Mucosa of gallbladder (tissue), 1 donor: ENCODE data around the gene DTX4. TPM values are rescaled to one million over a fixed set of nuclear protein-coding genes. Genes with fewer than 3 reads are reported as not detected.
A peak's percentile ranks its signal among the peaks of the same experiment; 100 is the strongest.
"Not testable (repeated sequence)": the region's sequence is repeated elsewhere in the genome, so short reads cannot be mapped to it uniquely, and the experiment has no call there.

Source experiments
- DNase-seq: peaks from one replicate; pipeline ENCODE4 v3.0.0-alpha.2; 2020; ENCODE audit warnings: low spot score
- total RNA-seq: library from RNA; stranded (reverse); gene quantifications from one replicate; pipeline ENCODE4 v1.2.1, GENCODE V29; 2021
- donor health status: DM: no; HTN: no; CAD: no.

The DTX4 gene
- total RNA-seq, result 63.6 TPM

DNA sequence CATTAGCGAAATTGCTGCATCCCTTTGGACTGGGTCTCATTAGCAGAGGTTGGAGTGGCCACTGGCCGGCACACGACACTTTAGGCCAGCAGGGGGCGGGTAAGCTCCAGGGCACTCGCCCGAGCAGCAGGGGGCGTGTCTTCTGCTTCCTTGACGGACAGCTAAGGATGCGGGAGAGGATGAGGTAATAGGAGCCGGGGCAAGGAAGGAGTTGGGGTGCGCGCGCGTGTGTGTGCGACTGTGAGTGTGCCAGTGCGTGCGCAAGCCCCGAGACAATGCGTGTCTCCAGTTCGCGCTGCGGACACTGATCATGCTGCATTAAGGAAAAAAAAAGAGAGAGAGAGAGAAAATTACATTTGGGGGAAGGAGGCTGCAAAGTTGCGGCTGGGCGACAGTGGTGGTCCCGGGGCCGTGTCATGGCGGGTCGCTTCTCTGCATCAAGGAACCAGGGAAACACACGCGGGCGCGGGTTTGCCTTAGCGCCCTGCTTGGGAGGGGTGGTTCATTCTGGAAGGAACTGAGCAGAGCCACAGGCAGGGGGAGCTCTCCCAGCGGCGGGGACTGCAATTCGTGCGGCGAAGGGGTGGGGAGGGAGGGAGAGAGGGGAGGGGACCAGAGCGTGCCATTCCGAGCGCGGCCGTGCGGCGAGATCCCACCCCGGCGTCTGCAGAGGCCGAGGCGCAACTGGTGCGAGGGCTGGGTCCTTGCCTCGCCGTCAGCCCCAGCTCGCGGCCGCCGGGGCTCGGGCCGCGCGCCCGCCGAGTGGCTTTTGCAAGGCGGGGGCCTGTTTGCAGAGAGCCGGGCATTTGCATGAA is at the start of gene DTX4:
Gene DTX4 (plus strand): TSS at position 625 of the 815 bp plus-strand sequence. CDS start 464 bp downstream, outside the sequence.
- DNase-seq, result peak; percentile 95

DNA sequence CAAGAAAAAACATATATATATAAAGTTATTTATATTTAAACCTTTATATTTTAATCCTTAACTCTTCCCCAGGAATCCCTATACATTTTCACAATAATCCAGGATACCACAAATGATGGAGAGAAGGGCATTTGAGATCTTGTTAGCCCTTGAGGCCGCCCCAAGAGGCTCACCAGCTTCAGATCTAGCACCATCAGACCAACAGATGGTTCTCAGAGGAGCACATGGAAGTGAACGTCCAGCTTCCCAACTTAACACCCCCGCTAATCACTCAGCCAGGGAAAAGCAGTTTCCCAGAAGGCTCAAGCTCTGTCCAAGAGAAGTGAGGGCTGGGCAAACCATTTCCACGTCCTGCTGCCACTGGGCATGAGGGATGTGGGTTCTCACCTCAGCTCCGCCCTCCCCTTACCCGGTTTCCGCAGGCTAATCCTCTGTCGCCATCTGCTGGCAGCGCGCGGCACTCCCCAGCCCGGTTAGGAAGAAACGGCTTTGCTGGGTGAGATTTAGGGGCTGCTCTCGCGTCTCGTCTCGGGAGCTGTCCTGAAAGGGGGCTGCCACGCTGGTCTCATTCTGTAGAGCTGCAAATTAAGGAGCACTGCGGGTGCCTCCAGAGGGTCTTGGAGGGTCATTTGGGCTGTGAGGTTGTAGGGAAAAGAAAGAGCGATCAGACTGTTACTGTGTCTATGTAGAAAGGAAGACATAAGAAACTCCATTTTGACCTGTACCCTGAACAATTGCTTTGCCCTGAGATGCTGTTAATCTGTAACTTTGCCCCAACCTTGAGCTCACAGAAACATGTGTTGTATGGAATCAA is 36.1 kb upstream of the DTX4 start:
- peak; percentile 81 for DNase-seq

DNA sequence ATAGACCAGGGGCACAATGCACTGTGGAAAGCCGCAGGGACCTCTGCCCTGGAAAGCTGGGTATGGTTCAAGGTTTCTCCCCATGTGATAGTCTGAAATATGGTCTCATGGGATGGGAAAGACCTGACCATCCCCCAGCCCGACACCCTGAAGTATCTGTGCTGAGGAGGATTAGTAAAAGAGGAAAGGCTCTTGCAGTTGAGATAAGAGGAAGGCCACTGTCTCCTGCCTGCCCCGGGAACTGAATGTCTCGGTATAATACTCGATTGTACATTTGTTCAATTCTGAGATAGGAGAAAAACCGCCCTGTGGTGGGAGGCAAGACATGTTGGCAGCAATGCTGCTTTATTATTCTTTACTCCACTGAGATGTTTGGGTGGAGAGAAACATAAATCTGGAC is 35.4 kb upstream of the DTX4 start:
- DNase-seq, result not testable (repeated sequence)

DNA sequence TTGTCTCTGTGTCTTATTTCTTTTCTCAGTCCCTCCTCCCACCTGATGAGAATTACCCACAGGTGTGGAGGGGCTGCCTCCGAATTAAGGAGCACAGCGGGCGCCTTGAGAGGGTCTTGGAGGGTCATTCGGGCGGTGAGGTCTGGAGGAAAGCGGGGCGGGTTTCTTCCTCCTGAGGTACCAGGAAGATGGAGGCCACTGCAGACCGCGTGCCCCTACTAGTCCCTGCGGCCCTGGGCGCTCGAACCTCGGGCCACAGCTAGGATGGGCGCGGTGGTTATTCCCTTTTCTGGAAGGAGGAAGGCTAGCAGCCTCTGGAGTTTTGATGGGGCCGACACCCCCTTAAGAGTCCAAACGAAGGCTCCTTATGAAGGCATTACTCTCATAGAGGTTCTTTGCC is 34.7 kb upstream of the DTX4 start:
- no peak for DNase-seq

DNA sequence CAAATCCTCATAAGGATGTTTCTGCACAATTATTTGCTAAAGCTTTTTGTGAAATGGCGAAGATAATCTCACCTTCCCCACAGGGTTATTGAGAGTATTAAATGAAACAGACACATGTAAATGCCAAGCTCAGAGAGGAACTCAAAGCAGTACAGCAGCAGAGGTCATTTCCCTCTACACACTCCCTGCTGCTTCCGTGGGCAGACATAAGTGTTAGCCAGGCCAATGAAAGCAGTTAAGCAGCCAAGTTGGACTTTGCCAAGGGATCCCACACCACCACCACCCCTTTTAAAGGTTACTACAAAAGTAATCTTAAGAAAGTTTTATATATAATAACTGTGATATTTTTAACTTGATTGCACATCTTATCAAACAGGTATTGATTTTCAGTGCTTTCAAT is 33.3 kb upstream of the DTX4 start:
- no peak for DNase-seq

DNA sequence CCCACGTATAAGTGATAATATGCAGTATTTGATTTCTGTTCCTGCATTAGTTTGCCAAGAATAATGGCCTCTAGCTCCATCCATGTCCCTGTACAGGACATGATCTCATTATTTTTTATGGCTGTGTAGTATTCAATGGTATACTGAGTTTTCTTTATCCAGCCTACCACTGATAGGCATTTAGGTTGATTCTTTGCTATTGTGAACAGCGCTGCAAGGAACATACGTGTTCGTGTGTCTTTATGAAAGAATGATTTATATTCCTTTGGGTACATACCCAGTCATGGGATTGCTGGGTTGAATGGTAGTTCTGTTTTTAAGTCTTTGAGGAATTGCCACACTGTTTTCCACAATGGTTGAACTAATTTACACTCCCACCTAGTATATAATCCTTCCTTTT is 30.7 kb upstream of the DTX4 start:
- no peak for DNase-seq

DNA sequence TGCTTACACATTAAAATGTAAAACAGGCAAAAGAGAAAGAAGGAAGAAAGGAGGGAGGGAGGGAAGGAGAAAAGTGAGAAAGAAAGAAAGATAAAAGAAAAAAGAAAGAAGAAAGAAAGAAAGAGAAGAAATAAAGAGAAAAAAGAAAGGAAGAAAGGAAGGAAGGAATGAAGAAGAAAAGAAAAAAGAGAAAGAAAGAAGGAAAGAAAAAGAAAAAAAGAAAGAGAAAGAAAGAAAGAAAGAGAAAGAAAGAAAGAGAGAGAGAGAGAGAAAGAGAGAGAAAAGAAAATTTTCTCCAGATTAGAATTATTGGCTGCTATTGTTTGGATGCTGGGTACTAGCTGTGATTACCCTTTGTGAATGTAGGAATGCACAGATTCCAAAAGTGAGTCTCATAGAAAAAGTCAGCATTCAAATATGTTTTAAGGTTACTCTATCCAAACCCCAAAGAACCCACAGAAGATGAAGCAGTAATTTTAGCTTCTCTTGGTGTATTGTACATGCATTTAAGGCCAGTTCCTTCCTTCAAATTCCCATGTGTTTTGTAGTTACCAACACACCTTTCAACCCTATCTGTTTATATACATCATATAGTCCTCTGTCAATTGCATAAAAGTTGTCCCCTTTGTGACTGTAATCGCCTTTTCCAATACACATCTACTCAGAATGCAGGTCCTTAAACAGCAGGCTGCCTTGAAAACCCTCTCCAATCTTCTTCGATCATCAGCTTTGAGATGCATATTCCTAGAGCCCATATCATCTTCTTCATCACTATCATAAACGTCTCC is 30.1 kb upstream of the DTX4 start:
- no peak for DNase-seq

DNA sequence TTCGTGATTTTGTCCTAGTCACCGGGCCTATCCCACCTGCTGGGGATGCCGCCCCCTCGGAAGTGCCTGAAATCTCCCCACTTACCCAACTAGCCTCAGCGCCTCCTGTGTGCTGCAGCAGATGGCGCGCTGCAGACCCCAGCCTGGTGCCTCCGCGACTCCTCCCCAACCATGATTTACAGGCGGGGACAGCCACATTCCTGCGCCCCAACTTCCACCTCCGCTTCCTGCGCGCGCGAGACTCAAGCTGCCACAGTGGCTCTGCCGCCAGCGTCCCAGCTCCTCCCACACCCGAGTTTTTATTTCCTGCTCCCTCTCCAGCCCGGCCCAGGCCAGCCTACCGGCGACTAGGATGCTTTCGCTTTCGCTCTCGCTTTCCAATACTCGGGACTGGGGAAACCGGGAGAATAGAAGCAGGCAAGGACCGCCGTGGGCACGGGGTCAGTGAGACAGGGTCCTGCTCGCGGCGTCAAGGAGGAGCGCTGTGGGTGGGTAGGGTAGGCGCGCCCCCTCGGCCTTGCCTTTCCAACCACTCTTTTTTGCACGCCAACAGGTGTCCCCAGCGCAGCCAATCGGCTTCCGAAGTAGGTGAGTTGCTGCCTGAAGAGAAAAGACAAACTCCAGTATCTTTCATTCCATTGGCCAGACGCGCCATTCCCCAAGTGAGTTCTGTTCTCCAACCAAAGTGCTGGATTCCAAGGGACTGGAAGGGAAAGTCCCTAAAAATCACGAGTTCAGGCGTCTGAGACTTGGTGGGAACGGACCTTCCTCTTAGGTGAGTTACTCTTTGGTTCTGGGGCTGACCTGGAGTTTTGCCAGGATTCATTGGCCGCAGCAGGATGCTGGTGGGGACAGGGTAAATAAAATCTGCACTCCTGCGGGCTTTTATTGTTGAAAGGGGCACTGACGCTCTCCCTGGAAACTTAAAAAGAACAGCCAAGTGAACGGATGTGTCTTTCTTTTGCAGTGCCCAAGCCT is 29.1 kb upstream of the DTX4 start, which contains the start of gene FAM111A:
Gene FAM111A (plus strand): TSS at position 327 of the 978 bp plus-strand sequence. CDS start 6,017 bp downstream, outside the sequence.
- DNase-seq, result peak; percentile 90

DNA sequence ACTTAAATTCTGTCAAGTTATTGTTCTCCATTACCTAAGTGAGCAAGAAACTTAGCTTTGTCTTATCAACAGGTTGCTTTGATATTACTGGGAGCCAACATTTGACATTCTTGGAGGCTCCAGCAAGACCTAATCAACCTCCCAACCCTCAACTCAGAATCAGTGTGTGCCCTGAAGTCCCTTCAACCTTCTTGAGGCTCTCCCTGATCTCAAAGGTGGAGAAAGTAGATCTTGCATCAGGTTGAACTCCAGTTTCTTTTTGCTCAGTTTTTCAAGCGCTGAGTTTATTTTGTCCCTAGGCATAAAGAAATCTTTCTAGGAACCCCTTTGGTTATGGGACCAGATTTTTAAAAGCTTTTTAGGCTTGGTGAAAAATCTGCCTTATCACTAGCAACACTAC is 27.8 kb upstream of the DTX4 start:
- DNase-seq, result no peak

DNA sequence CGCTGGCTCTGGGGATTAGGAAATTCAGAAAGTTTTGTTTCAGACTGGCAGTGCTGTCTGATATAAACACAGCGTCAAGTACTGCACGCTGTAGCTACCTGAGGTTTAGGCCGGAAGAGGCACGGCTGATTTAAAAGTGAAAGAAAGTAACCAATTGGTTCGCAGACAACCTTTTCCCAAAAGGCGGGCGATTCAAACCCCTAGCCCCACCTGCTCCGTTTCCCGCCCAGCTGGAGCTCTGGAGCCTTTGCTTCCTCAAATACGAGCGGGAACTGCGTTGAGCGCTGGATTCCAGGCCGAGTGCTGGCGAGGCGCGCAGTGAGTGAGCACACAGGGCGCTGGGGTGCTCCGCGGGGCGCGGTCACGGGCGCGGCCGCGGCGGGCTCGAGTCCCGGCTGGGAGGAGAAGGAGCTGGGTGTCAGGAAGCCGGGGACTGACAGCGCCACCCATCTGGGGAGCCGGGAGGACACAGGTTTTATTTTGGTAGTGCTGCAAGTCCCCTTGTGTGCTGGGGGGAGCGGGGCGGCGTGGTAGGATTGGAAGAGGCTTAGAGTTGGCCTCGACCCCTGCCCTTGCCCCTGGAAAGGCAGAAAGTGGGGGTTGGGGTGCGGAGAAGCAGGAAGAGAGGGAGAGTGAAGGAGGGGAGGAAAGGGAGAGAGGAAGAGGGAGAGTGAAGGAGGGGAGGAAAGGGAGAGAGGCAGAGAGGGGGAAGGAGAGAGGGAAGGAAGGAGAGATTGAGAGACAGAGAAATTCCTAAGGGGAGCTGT is 27.2 kb upstream of the DTX4 start:
- peak; percentile 78 for DNase-seq

DNA sequence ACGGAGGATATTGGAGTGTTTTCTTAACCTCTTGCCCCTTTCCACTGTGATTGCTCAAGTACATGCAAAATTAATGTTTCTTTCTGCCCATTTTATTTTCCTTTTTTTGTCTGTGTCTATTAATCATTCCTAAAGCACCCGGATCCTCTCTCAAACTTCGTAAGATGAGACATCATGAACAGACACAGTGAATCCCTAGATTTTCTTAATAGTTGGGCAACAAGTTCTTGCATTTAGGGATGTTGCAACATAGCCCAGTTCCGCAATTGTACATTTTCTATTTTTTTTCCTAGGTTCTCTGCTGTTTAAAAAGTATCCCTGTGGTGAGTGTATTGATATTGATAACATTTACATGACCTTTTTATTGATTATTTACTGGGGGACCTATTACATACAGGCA is 26.4 kb upstream of the DTX4 start:
- DNase-seq, result no peak

DNA sequence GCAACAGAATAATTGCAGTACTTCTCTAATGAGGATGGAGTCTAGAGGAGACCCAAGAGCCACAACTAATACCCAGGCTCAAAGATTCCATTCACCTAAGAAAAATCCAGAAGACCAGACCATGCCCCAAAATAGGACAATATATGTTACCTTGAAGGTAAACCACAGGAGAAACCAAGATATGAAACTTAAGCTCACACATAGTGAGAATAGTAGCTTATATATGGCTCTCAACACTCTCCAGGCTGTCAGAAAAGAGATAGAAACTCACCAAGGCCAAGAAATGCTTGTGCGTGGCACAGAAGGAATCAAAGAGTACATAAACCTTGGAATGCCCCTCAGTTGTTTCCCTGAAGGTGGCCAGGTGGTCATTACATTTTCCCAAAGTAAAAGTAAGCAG is 20.2 kb upstream of the DTX4 start:
- no peak for DNase-seq

DNA sequence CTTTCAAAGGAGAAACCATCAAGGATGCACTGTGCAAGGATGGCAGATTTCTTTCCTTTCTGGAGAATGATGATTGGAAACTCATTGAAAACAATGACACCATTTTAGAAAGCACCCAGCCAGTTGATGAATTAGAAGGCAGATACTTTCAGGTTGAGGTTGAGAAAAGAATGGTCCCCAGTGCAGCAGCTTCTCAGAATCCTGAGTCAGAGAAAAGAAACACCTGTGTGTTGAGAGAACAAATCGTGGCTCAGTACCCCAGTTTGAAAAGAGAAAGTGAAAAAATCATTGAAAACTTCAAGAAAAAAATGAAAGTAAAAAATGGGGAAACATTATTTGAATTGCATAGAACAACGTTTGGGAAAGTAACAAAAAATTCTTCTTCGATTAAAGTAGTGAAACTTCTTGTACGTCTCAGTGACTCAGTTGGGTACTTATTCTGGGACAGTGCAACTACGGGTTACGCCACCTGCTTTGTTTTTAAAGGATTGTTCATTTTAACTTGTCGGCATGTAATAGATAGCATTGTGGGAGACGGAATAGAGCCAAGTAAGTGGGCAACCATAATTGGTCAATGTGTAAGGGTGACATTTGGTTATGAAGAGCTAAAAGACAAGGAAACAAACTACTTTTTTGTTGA is 19.5 kb upstream of the DTX4 start:
- DNase-seq, result no peak

DNA sequence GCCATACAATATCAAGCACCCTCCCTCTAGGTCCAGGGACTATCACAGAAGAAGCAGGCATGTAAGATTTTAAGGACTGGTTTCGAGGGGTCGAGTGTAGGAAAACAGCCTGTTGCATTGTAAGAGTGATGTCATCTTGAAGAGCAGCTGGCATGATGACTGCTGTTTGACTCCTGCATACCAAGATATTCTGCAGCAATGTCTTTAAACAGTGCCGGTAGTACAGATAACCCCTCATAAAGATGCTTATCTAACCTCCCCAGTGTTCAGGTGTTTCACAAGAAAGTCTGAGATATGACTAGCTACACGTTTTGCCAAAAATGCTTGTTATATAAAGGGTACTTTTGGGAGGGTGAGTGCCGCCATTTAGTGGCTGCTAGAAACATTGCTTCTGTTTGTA is 17.3 kb upstream of the DTX4 start:
- no peak for DNase-seq

DNA sequence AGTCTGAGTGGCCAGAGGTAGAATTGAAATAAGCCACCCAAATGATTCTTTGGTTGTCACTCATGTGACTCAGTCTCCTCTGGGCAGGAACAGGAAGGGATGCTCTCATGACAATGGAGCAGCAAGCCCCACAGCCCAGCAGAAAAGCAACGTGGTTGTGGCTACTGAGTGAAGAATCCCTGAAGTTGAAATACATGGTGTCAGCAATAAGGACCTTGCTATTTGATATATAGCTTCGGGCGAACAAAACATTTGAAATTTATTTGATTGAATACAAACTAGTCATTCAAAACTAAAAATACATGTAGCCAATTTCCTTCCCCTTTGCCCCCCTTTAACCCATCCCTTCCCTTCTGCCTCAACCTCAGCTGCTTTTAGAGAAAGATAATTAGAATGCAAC is 14.5 kb upstream of the DTX4 start:
- no peak for DNase-seq

DNA sequence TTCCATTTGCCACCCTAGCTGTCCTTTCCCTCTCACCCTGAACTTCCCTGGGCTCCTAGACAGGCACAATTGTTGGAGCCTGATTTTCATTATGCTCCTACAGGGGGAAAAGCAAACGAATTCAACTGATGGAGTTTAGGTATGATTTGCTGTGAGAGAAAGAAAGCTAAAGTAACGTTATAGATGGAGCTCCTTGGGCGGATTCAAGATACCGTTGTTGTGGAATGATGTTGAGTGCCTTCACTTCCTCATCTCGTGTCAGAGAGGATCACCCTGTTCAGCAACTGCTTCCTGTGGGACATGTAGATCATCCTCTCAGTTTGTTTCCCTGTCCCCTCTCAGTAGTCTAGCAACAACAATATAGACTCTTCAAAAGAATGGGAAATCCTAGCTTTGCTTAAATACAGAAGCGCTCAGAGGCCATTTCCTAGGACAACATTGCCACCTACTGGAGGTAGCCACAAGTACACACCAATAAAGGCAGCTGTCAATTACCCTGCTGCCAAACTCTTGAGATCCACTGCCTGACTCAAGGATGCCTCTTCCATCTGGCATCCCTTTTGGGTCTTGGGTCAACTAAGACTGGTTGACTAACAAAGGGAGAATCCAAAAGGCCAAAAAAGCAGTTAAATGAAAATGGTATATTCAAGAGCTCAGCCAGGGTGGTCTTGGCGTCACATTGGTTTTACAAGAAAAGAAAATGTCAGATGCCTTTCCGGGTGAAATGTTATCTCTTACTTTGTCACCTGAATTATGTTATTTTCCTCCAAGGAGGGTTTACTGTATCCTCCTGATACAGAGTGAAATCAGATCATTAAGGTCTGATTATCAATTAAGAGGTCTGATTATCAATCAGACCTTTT is 13.5 kb upstream of the DTX4 start:
- DNase-seq, result peak; percentile 61

DNA sequence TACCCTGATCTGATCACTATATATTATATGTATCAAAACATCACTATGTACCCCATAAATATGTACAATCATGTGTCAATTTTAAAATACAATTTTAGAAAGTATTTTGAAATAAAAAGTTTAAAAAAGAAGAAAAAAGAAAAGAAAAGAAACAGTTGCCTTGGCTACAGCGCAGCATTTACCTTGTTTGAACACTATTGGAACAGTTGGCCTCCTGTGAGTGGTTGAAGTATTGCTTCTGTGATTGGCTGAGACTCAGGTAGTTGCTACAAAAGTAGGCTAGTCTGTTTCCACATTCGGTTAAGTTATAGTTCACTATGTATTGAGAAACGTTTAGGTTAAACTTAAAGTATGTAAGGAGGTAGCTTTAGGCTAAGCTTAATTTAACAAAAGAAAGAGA is 7.9 kb upstream of the DTX4 start:
- DNase-seq, result no peak

DNA sequence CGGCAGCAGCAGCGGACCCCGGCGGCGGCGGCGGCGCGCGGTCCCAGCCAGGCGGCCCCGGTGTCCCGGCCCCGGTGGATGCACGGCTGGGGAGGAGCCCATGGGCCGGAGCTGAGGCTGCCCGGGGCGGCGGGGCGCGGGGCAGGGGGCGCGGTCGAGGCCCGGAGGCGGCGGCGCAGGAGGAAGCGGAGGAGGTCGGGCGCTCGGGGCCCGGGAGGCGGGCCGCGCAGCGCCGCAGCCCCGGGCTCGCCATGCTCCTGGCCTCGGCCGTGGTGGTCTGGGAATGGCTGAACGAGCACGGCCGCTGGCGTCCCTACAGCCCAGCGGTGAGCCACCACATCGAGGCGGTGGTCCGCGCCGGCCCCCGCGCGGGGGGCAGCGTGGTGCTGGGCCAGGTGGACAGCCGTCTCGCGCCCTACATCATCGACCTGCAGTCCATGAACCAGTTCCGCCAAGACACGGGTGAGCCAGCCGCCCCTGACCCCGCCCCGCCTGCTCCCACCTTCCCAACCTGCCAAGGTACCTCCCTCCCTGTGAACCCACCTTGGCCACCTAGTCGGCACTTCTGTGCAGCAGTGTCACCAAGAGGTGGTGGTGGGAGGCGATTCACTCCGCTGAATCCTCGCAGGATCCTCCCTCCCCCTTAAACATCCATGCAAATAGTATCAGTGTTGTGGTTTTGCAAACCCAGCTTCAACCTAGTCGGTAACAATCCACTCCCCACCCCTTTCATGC is 580 bp downstream of the DTX4 start:
- peak; percentile 32 for DNase-seq
